CD4-positive, alpha-beta T cell treated with Interleukin-1 beta for 1 hour (primary cell): ENCODE measurements around the gene ROR1.
"Not testable (repeated sequence)": the region's sequence is repeated elsewhere in the genome, so short reads cannot be mapped to it uniquely, and the experiment has no call there.

Experiments
- DNase-seq, 2 donors: peaks; one replicate each; pipeline ENCODE4 v3.0.0-alpha.2; 2020 to 2022

The ROR1 gene

GRCh38 chr1:63794939-63795378 is 21.1 kb downstream of the ROR1 start:
- DNase-seq: no peak

- DNase-seq: no peak
Measured at GRCh38 chr1:63795455-63795854, 21.6 kb downstream of the ROR1 start.

- DNase-seq: no peak
Measured at GRCh38 chr1:63797056-63797726, 23.4 kb downstream of the ROR1 start.

GRCh38 chr1:63798284-63798683 is 24.5 kb downstream of the ROR1 start:
- no peak for DNase-seq

GRCh38 chr1:63799307-63799706 is 25.5 kb downstream of the ROR1 start:
- DNase-seq: no peak

GRCh38 chr1:63799820-63800219 is 26.0 kb downstream of the ROR1 start:
- DNase-seq: no peak

- no peak for DNase-seq
Measured at GRCh38 chr1:63802109-63802508, 28.3 kb downstream of the ROR1 start.

- DNase-seq: no peak
Measured at GRCh38 chr1:63804829-63805484, 31.1 kb downstream of the ROR1 start.

GRCh38 chr1:63807046-63807445 is 33.2 kb downstream of the ROR1 start:
- DNase-seq: no peak

GRCh38 chr1:63810936-63811469 is 37.2 kb downstream of the ROR1 start:
- no peak for DNase-seq

GRCh38 chr1:63812071-63812700 is 38.4 kb downstream of the ROR1 start:
- no peak for DNase-seq

GRCh38 chr1:63813829-63814277 is 40.0 kb downstream of the ROR1 start:
- no peak for DNase-seq

- DNase-seq: not testable (repeated sequence)
Measured at GRCh38 chr1:63816217-63816815, 42.5 kb downstream of the ROR1 start.

GRCh38 chr1:63817152-63817667 is 43.4 kb downstream of the ROR1 start:
- no peak for DNase-seq

GRCh38 chr1:63817700-63818099 is 43.9 kb downstream of the ROR1 start:
- DNase-seq: no peak

- DNase-seq: no peak
Measured at GRCh38 chr1:63818567-63819325, 44.9 kb downstream of the ROR1 start.

- DNase-seq: no peak
Measured at GRCh38 chr1:63819795-63820194, 46.0 kb downstream of the ROR1 start.

GRCh38 chr1:63821091-63822005 is 47.5 kb downstream of the ROR1 start:
- no peak for DNase-seq

- no peak for DNase-seq
Measured at GRCh38 chr1:63822540-63822939, 48.7 kb downstream of the ROR1 start.

- no peak for DNase-seq
Measured at GRCh38 chr1:63824451-63824850, 50.6 kb downstream of the ROR1 start.

- DNase-seq: no peak
Measured at GRCh38 chr1:63825111-63825510, 51.3 kb downstream of the ROR1 start.
